HCT116 (cell line): ENCODE data around the gene ZNF316.

Source experiments
- REST ChIP-seq: IDR thresholded peaks from 2 replicates; pipeline ENCODE4 v1.6.1; 2012; ENCODE audit warnings: low read depth
- SRF ChIP-seq: IDR thresholded peaks from 2 replicates; pipeline ENCODE4 v1.6.1; 2012; ENCODE audit warnings: low read depth

- no peak for TF ChIP-seq SRF
- no peak for TF ChIP-seq REST
These were observed 13.4 kb upstream of the ZNF316 start for GRCh38 chr7:6623589-6624245.
